Measurements from ENCODE around the gene OR5AC2.

- no peak for TF ChIP-seq ZNF274 (IDR thresholded peaks at IDR 0.05; ENCODE audit: low read depth, low read length)
- TF ChIP-seq SUZ12 (IDR thresholded peaks at IDR 0.05; ENCODE audit: extremely low read depth, insufficient read depth, insufficient read length), result no peak
- no peak for TF ChIP-seq YY1 (IDR thresholded peaks at IDR 0.05; ENCODE audit: insufficient read depth, insufficient read length)
Observed at GRCh38 chr3:98073486-98073885, 13.5 kb upstream of the OR5AC2 start.
